HepG2 (cell line): ENCODE results near the gene ADGRD1. TPM values are rescaled to one million over a fixed set of nuclear protein-coding genes. Genes with fewer than 3 reads are reported as not detected.

Experiments
- ATAC-seq: fragments of 200-7000 bp; cut with Tn5 transposase; 3 replicates; pipeline ENCODE4 v1.9.1; 2020; ENCODE audit warnings: mild to moderate bottlenecking, moderate library complexity
- BruUV-seq: library from RNA; stranded (reverse); fragments of 400-500 nt; replicated peaks from 2 replicates; lab custom pipeline; 2021; lab: Mats Ljungman, UMichigan
- CTCF ChIA-PET: fragments of 300-600 bp; formaldehyde crosslinking; extraction: SDS; loops from one replicate; lab custom pipeline; 2021; ENCODE audit warnings: low total read pairs, inconsistent platforms, low intra/inter-chr PET ratio; lab: Yijun Ruan, JAX
- POLR2A ChIA-PET: fragments of 350-600 bp; sonication (Branson Sonifier 250); formaldehyde crosslinking; loops from one replicate; lab custom pipeline; 2020; ENCODE audit warnings: antibody characterized with exemption, inconsistent platforms; lab: Yijun Ruan, JAX
- DNase-seq: peaks from one replicate; pipeline ENCODE4 v3.0.0-alpha.2; 2015; ENCODE audit warnings: low spot score
- FAIRE-seq: peaks from 3 replicates; lab custom pipeline; 2011; peaks lifted over from hg19 to GRCh38; lab: Jason Lieb, UNC
- H2AFZ ChIP-seq: one replicate; pipeline ENCODE4 v1.6.1; 2011; ENCODE audit warnings: low read length, inconsistent platforms
- H3K27ac ChIP-seq: fragments of 300-600 bp; 3 replicates; pipeline ENCODE4 v1.8.0; 2011; ENCODE audit warnings: mixed run types, mild to moderate bottlenecking, mixed read lengths, low read length, inconsistent platforms; ENCODE audit not compliant: insufficient read depth; ENCODE audit errors: extremely low read length
- H3K27me3 ChIP-seq, 2 experiments: fragments of 200-600 bp in 1 of 2; 2 replicates in 1 of 2; 3 replicates in 1 of 2; pipeline versions ENCODE4 v1.6.0 to v1.8.0; 2011; ENCODE audit warnings: low read length in 2 of 2, mild to moderate bottlenecking in 2 of 2, moderate library complexity in 2 of 2, inconsistent platforms in 1 of 2; ENCODE audit not compliant: insufficient read depth in 2 of 2, control insufficient read depth in 1 of 2
- H3K36me3 ChIP-seq, 2 experiments: fragments of 200-600 bp in 1 of 2; replicated peaks in 1 of 2; 2 replicates in 1 of 2; 3 replicates in 1 of 2; pipeline versions ENCODE4 v1.5.1 to v1.8.0; 2011; ENCODE audit warnings: low read length in 2 of 2, inconsistent platforms in 1 of 2; ENCODE audit not compliant: insufficient read depth in 2 of 2, control insufficient read depth in 1 of 2
- H3K4me1 ChIP-seq: 2 replicates; pipeline ENCODE4 v1.5.1; 2012; ENCODE audit warnings: low read length, inconsistent platforms; ENCODE audit not compliant: insufficient read depth
- H3K4me2 ChIP-seq: 2 replicates; pipeline ENCODE4 v1.6.0; 2011; ENCODE audit warnings: low read depth, low read length, inconsistent platforms
- H3K4me3 ChIP-seq, 3 experiments: fragments of 200-600 bp in 1 of 3; sonication (generic), shearing (Covaris generic) in 1 of 3; replicated peaks in 1 of 3; 2 replicates each; pipeline ENCODE4 v1.5.1; 2011 to 2016; ENCODE audit warnings: low read length in 3 of 3, inconsistent platforms in 2 of 3, low read depth in 2 of 3, mild to moderate bottlenecking in 2 of 3, control low read depth in 1 of 3, mixed read lengths in 1 of 3; ENCODE audit not compliant: insufficient read depth in 1 of 3
- H3K79me2 ChIP-seq: one replicate; pipeline ENCODE4 v1.6.1; 2011; ENCODE audit warnings: low read length, inconsistent platforms; ENCODE audit not compliant: insufficient read depth
- H3K9ac ChIP-seq: 2 replicates; pipeline ENCODE4 v1.6.0; 2011; ENCODE audit warnings: mild to moderate bottlenecking, low read depth, low read length, inconsistent platforms; ENCODE audit not compliant: insufficient read depth
- H3K9me3 ChIP-seq: 2 replicates; pipeline ENCODE4 v1.5.1; 2012; ENCODE audit warnings: mild to moderate bottlenecking, low read length
- H4K20me1 ChIP-seq: 2 replicates; pipeline ENCODE4 v1.6.0; 2011; ENCODE audit warnings: inconsistent platforms, mild to moderate bottlenecking, low read length, moderate library complexity; ENCODE audit not compliant: insufficient read depth
- ASH2L ChIP-seq: fragments of 300-600, 200-600 bp; sonication (generic); IDR thresholded peaks from 2 replicates; pipeline ENCODE4 v1.7.0; 2017; ENCODE audit warnings: low read depth, mild to moderate bottlenecking, moderate library complexity, mixed read lengths, low read length; ENCODE audit not compliant: insufficient read length
- GMEB1 ChIP-seq: sonication (generic); formaldehyde crosslinking; IDR thresholded peaks from 2 replicates; pipeline ENCODE4 v1.5.1; 2020; ENCODE audit warnings: missing genetic modification reagents, mild to moderate bottlenecking, borderline replicate concordance
- HMGXB4 ChIP-seq, 2 experiments: sonication (generic) in 1 of 2; formaldehyde crosslinking in 1 of 2; IDR thresholded peaks; 2 replicates each; pipeline versions ENCODE4 v1.4.0 to v1.6.1; 2018 to 2020; ENCODE audit warnings: missing genetic modification reagents in 2 of 2, borderline replicate concordance in 1 of 2, low read depth in 1 of 2, mild to moderate bottlenecking in 1 of 2, missing biosample characterization in 1 of 2
- KMT2A ChIP-seq: sonication (generic); formaldehyde crosslinking; IDR thresholded peaks from 2 replicates; pipeline ENCODE4 v1.4.0; 2020; ENCODE audit warnings: missing genetic modification reagents
- MEF2D ChIP-seq: sonication (generic); formaldehyde crosslinking; IDR thresholded peaks from 2 replicates; pipeline ENCODE4 v1.5.1; 2020; ENCODE audit warnings: mild to moderate bottlenecking, missing genetic modification reagents
- MIXL1 ChIP-seq: IDR thresholded peaks from 2 replicates; pipeline ENCODE4 v1.6.1; 2016
- NAIF1 ChIP-seq: sonication (generic); formaldehyde crosslinking; IDR thresholded peaks from 2 replicates; pipeline ENCODE4 v1.5.0; 2020; ENCODE audit warnings: mild to moderate bottlenecking, missing genetic modification reagents, borderline replicate concordance
- NFE2 ChIP-seq: sonication (generic); formaldehyde crosslinking; IDR thresholded peaks from 2 replicates; pipeline ENCODE4 v1.4.0; 2020; ENCODE audit warnings: missing genetic modification reagents
- NR2C2 ChIP-seq: sonication (generic); formaldehyde crosslinking; IDR thresholded peaks from 2 replicates; pipeline ENCODE4 v1.4.0; 2020; ENCODE audit warnings: missing genetic modification reagents, mild to moderate bottlenecking, moderate library complexity, borderline replicate concordance
- PRMT3 ChIP-seq: sonication (generic); formaldehyde crosslinking; IDR thresholded peaks from 2 replicates; pipeline ENCODE4 v1.8.1; 2022; ENCODE audit warnings: low read depth, mild to moderate bottlenecking, moderate library complexity, missing genetic modification reagents, borderline replicate concordance
- SMAD9 ChIP-seq: sonication (generic); formaldehyde crosslinking; IDR thresholded peaks from 2 replicates; pipeline ENCODE4 v1.5.1; 2020; ENCODE audit warnings: mild to moderate bottlenecking, missing genetic modification reagents
- ZBTB20 ChIP-seq: sonication (generic); formaldehyde crosslinking; IDR thresholded peaks from 2 replicates; pipeline ENCODE4 v1.8.1; 2023; ENCODE audit warnings: missing genetic modification reagents, low read depth, mild to moderate bottlenecking, borderline replicate concordance
- ZNF10 ChIP-seq: sonication (generic); formaldehyde crosslinking; IDR thresholded peaks from 2 replicates; pipeline ENCODE4 v1.4.0; 2020; ENCODE audit warnings: mild to moderate bottlenecking, low read depth, missing genetic modification reagents, borderline replicate concordance
- ZNF788 ChIP-seq: sonication (generic); formaldehyde crosslinking; IDR thresholded peaks from 2 replicates; pipeline ENCODE4 v1.5.0; 2020; ENCODE audit warnings: mild to moderate bottlenecking, missing genetic modification reagents, borderline replicate concordance
- ZZZ3 ChIP-seq: sonication (generic); formaldehyde crosslinking; IDR thresholded peaks from 2 replicates; pipeline ENCODE4 v1.4.0; 2020; ENCODE audit warnings: missing genetic modification reagents, mild to moderate bottlenecking, borderline replicate concordance
- WGBS: methylation state at CpG from one replicate; pipeline ENCODE4 v1.1.6; 2017; ENCODE audit warnings: low lambda C conversion rate; 5-methylcytosine and 5-hydroxymethylcytosine counted together
- in situ Hi-C: cut with HindIII; loops from 2 replicates; pipeline ENCODE4 v1.10.0; 2017; ENCODE audit warnings: low pct_unique_long_range_greater_than_20kb; ENCODE audit not compliant: extremely low pct_ligation_motif_present
- intact Hi-C: fragments of 100-400 bp; cut with micrococcal nuclease; formaldehyde crosslinking; loops from one replicate; pipeline ENCODE4 v1.10.0; 2022; ENCODE audit not compliant: unreplicated experiment
- polyA plus RNA-seq, 8 experiments: library from polyadenylated mRNA; depleted of rRNA in 3 of 8; stranded (reverse) in 7 of 8; unstranded in 1 of 8; fragments of >200 nt; fragmentation: Illumina TruSeq in 4 of 8; extraction: Trizol in 4 of 8; gene quantifications; 2 replicates each; pipeline versions ENCODE4 v1.2.1 to v1.2.3, GENCODE V29; 2011 to 2016; ENCODE audit warnings: low read depth in 4 of 8, missing spikeins in 1 of 8, mixed read lengths in 1 of 8; ENCODE audit not compliant: insufficient read depth in 1 of 8
- total RNA-seq, 5 experiments: library from RNA; depleted of rRNA; stranded (reverse); fragments of >200 nt; fragmentation: Illumina TruSeq; extraction: Trizol; gene quantifications; 2 replicates each; pipeline ENCODE4 v1.2.3, GENCODE V29; 2016; ENCODE audit warnings: low read depth in 1 of 5
- TF ChIP-seq, protein P1 (sequence below): sonication (generic); formaldehyde crosslinking; IDR thresholded peaks from 2 replicates; pipeline ENCODE4 v1.8.1; 2023; ENCODE audit warnings: mild to moderate bottlenecking, moderate library complexity, missing genetic modification reagents

Gene ADGRD1
- total and polyA plus RNA-seq, 2 of the 13 experiments (the other 11 are each of a cell fraction or from before 2014, with no cell fraction given): 0.46 to 12.4 TPM

DNA sequence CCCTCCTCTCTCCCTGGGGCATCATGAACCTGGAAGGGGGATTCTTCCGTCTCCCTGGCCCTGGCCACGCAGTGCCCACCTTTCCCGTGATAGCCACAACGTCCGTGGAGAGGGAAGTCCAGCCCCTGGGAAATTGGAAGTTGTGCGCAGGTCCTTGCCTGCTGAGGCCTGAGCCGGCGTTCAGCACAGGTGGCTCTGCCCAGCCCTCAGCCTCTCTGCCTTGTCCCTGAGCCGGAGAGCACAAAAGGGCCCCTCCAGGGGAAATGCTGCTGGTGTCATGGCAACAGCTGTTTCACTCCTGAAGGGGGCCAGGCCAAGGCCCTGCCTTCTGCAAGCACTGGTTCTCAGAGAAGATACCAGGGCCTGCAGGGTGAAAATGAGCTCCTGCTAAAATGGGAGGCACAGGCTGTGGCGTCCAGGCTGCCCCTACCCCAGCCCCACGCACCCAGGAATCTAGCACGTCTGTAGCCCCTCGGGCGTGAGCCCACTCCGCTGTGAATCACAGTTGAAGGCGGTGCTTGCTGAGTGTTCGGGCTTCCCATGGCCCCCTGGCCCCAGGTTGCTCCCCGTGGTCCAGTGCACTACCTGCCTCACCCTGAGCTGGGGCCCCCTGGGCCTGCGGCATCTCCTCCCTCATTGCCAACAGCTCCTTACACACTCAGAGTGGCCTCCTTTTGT lies 149.4 kb downstream of the ADGRD1 start:
- BruUV-seq: no TSS peak
- Histone ChIP-seq H3K79me2 (no peaks in the 10 kb centered on the region), H3K4me1 (peaks cover 6% of the 10 kb centered on the region; the same call in 1 of the 2 replicates), H3K4me3 (no peak overlapping the region), H2AFZ (no peak overlapping the region), H3K9ac (no peak overlapping the region), H3K27ac (no peak overlapping the region), H3K9me3 (no peaks in the 10 kb centered on the region), H3K4me2 (no peak overlapping the region), H4K20me1 (no peaks in the 10 kb centered on the region), H3K27me3 (peaks cover 0 to 1% of the 10 kb centered on the region in 2 experiments; a peak in 1 of 5 replicates), H3K36me3 (no peaks in the 10 kb centered on the region)
- ChIA-PET CTCF (no interaction called here), POLR2A (no interaction called here)
- 84% methylated on average over 16 of the region's 19 CpGs for WGBS
- no peak for ATAC-seq
- DNase-seq: no peak
- intact Hi-C loops (loop anchor here (10.0 kb wide), 1 partner anchor 732 kb away; no protein-coding TSS in a partner anchor), in situ Hi-C loops (loop anchor here (10.0 to 25.0 kb wide), 2 partner anchors 352 to 734 kb away; partner anchors contain the start of gene MMP17)
- TF ChIP-seq ZBTB20 (no peak), KMT2A (CRISPR knock-in tag) (no peak), ZNF788 (no peak), NAIF1 (no peak), MEF2D (CRISPR knock-in tag) (no peak), ASH2L (no peak), MIXL1 (no peak), PRMT3 (CRISPR knock-in tag) (no peak), GMEB1 (CRISPR knock-in tag) (no peak), NFE2 (CRISPR knock-in tag) (no peak), NR2C2 (CRISPR knock-in tag) (no peak), ZNF10 (CRISPR knock-in tag) (no peak), SMAD9 (CRISPR knock-in tag) (no peak), HMGXB4 (CRISPR knock-in tag; IDR thresholded peaks at IDR 0.05; ENCODE audit: borderline replicate concordance in 1 of 2, low read depth in 1 of 2) (no peak), ZZZ3 (CRISPR knock-in tag) (no peak)
- TF ChIP-seq, protein P1, sequence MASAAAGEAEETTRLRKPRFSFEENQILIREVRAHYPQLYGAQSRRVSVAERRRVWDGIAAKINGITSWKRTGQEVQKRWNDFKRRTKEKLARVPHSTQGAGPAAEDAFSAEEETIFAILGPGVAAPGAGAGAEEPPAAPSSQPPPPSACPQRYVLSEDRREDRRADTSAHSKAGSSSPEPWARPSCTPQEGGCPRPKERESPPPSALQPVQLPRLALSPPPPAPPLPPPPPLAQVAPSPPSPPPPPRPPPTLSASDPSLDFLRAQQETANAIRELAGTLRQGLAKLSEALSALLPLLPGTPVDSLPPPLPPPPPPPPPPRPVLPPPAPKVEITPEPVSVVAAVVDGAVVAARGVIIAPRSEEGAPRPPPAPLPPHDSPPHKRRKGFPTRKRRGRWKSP (CRISPR knock-in tag): no peak
- FAIRE-seq: no peak
